Natural killer cell (primary cell): ENCODE data around the gene SLC26A8. TPM values are rescaled to one million over a fixed set of nuclear protein-coding genes. Genes with fewer than 3 reads are reported as not detected.

Source experiments
- ATAC-seq, 3 donors: fragments of 150-1000 bp in 2 of 3; fragments of 200-7000 bp in 1 of 3; cut with Tn5 transposase; 1 replicate in 1 of 3; 2 replicates in 2 of 3; pipeline ENCODE4 v1.10.0; 2021; ENCODE audit warnings: mild to moderate bottlenecking in 2 of 3, moderate library complexity in 2 of 3
- DNase-seq, 2 donors: peaks; one replicate each; pipeline versions ENCODE4 v3.0.0 to v3.0.0-alpha.2; 2013 to 2021; ENCODE audit warnings: mixed read lengths in 1 of 2
- H3K27ac ChIP-seq: one replicate; pipeline ENCODE4 v1.5.1; 2013; ENCODE audit warnings: mild to moderate bottlenecking, low read length
- H3K27me3 ChIP-seq: one replicate; pipeline ENCODE4 v1.6.1; 2013; ENCODE audit warnings: low read length; ENCODE audit not compliant: control insufficient read depth, insufficient read depth
- H3K36me3 ChIP-seq: one replicate; pipeline ENCODE4 v1.6.1; 2013; ENCODE audit warnings: low read length; ENCODE audit not compliant: control insufficient read depth, insufficient read depth
- H3K4me1 ChIP-seq: one replicate; pipeline ENCODE4 v1.6.1; 2013; ENCODE audit warnings: low read length; ENCODE audit not compliant: control insufficient read depth, insufficient read depth
- H3K4me3 ChIP-seq: one replicate; pipeline ENCODE4 v1.5.1; 2013; ENCODE audit warnings: low read length
- H3K9me3 ChIP-seq: one replicate; pipeline ENCODE4 v1.6.1; 2013; ENCODE audit warnings: low read length; ENCODE audit not compliant: control insufficient read depth, insufficient read depth
- H3K27ac Mint-ChIP-seq, 2 donors: one replicate each; pipeline ENCODE4 v1.8.0; 2022; ENCODE audit warnings: mild to moderate bottlenecking in 2 of 2, mixed read lengths in 2 of 2, moderate library complexity in 1 of 2
- H3K27me3 Mint-ChIP-seq, 2 donors: one replicate each; pipeline ENCODE4 v1.8.0; 2022; ENCODE audit warnings: low read depth in 2 of 2, mixed read lengths in 2 of 2
- H3K36me3 Mint-ChIP-seq: one replicate; pipeline ENCODE4 v1.8.0; 2022; ENCODE audit warnings: mixed read lengths
- H3K4me1 Mint-ChIP-seq, 2 donors: one replicate each; pipeline ENCODE4 v1.8.0; 2022; ENCODE audit warnings: mixed read lengths in 2 of 2
- H3K4me3 Mint-ChIP-seq: one replicate; pipeline ENCODE4 v1.8.0; 2022; ENCODE audit warnings: mild to moderate bottlenecking, moderate library complexity, mixed read lengths
- H3K9me3 Mint-ChIP-seq, 2 donors: one replicate each; pipeline ENCODE4 v1.8.0; 2022; ENCODE audit warnings: mixed read lengths in 2 of 2
- CTCF ChIP-seq: fragments of 200-600 bp; IDR thresholded peaks from one replicate; pipeline ENCODE4 v1.8.0; 2022; ENCODE audit warnings: antibody characterized with exemption
- WGBS: methylation state at CpG from one replicate; pipeline ENCODE4 v1.1.7; 2013; ENCODE audit warnings: missing lambda C conversion rate; ENCODE audit not compliant: insufficient coverage; 5-methylcytosine and 5-hydroxymethylcytosine counted together
- intact Hi-C: fragments of 100-400 bp; cut with micrococcal nuclease; formaldehyde crosslinking; loops from one replicate; pipeline ENCODE4 v1.14.2; 2022
- total RNA-seq, 4 donors: library from RNA; stranded (reverse); fragments of 120-200 nt in 1 of 4; gene quantifications; one replicate each; pipeline versions ENCODE4 v1.2.3 to v1.2.4, GENCODE V29; 2013 to 2022

The SLC26A8 gene
- total RNA-seq, 3 donors from 2014 or later (not counting 1 experiment from before 2014, with no cell fraction given) = 0.93 TPM; not detected in 2

- TF ChIP-seq CTCF = no peak
- WGBS = 81% methylated on average over 2 of the region's 2 CpGs
- no peaks in the 10 kb centered on the region for H3K36me3 ChIP-seq
- DNase-seq = no peak
- no peaks in the 10 kb centered on the region for H3K4me1 Mint-ChIP-seq
- no peaks in the 10 kb centered on the region for H3K9me3 Mint-ChIP-seq
- H3K36me3 Mint-ChIP-seq = no peaks in the 10 kb centered on the region
- no peak overlapping the region for H3K4me3 ChIP-seq
- no peaks in the 10 kb centered on the region for H3K9me3 ChIP-seq
- H3K27me3 ChIP-seq = no peaks in the 10 kb centered on the region
- H3K27ac Mint-ChIP-seq = no peak overlapping the region
- intact Hi-C loops = no loop called here
- no peaks in the 10 kb centered on the region for H3K4me1 ChIP-seq
- no peak for ATAC-seq
- no peak overlapping the region for H3K27ac ChIP-seq
- no peak overlapping the region for H3K4me3 Mint-ChIP-seq
- H3K27me3 Mint-ChIP-seq = peaks cover 16 to 20% of the 10 kb centered on the region in 2 donors
Measured at GRCh38 chr6:35960187-35960586, 64.3 kb downstream of the SLC26A8 start.

- Histone ChIP-seq H3K27me3 (no peaks in the 10 kb centered on the region), H3K27ac (no peak overlapping the region), H3K4me3 (no peak overlapping the region), H3K36me3 (no peaks in the 10 kb centered on the region), H3K4me1 (no peaks in the 10 kb centered on the region), H3K9me3 (no peaks in the 10 kb centered on the region)
- Mint-ChIP-seq H3K4me3 (no peak overlapping the region), H3K27ac (no peak overlapping the region), H3K9me3 (no peaks in the 10 kb centered on the region), H3K36me3 (no peaks in the 10 kb centered on the region), H3K27me3 (peaks cover 10 to 28% of the 10 kb centered on the region in 2 donors), H3K4me1 (no peaks in the 10 kb centered on the region)
- no peak for ATAC-seq
- peak in 1 of 2 donors; percentile 22 for DNase-seq
- WGBS = 78% methylated on average over 4 of the region's 4 CpGs
- intact Hi-C loops = no loop called here
- no peak for TF ChIP-seq CTCF
Measured at GRCh38 chr6:35955970-35956369, 68.5 kb downstream of the SLC26A8 start.

GRCh38 chr6:35955521-35955920 is 68.9 kb downstream of the SLC26A8 start:
- ATAC-seq (no peak), DNase-seq (no peak)
- H3K27me3 Mint-ChIP-seq = peaks cover 10 to 28% of the 10 kb centered on the region in 2 donors
- Histone ChIP-seq H3K27ac (no peak overlapping the region), H3K4me3 (no peak overlapping the region), H3K4me1 (no peaks in the 10 kb centered on the region), H3K27me3 (no peaks in the 10 kb centered on the region), H3K9me3 (no peaks in the 10 kb centered on the region), H3K36me3 (no peaks in the 10 kb centered on the region)
- no peaks in the 10 kb centered on the region for H3K36me3 Mint-ChIP-seq
- no peak for TF ChIP-seq CTCF
- intact Hi-C loops = no loop called here
- whole genome bisulfite sequencing = 90% methylated on average over 5 of the region's 5 CpGs
- no peak overlapping the region for H3K27ac Mint-ChIP-seq
- H3K4me1 Mint-ChIP-seq = no peaks in the 10 kb centered on the region
- no peaks in the 10 kb centered on the region for H3K9me3 Mint-ChIP-seq
- no peak overlapping the region for H3K4me3 Mint-ChIP-seq

- H3K27ac ChIP-seq = no peak overlapping the region
- H3K4me3 Mint-ChIP-seq = no peak overlapping the region
- no peaks in the 10 kb centered on the region for H3K4me1 Mint-ChIP-seq
- no peak for TF ChIP-seq CTCF
- no peaks in the 10 kb centered on the region for H3K36me3 ChIP-seq
- intact Hi-C loops = no loop called here
- no peaks in the 10 kb centered on the region for H3K36me3 Mint-ChIP-seq
- no peaks in the 10 kb centered on the region for H3K4me1 ChIP-seq
- no peak overlapping the region for H3K4me3 ChIP-seq
- no peak for DNase-seq
- H3K9me3 ChIP-seq = no peaks in the 10 kb centered on the region
- 91% methylated on average over 4 of the region's 8 CpGs for WGBS
- peaks cover 8 to 24% of the 10 kb centered on the region in 2 donors for H3K27me3 Mint-ChIP-seq
- H3K27ac Mint-ChIP-seq = no peak overlapping the region
- H3K9me3 Mint-ChIP-seq = no peaks in the 10 kb centered on the region
- no peaks in the 10 kb centered on the region for H3K27me3 ChIP-seq
- no peak for ATAC-seq
Measured at GRCh38 chr6:35955071-35955470, 69.4 kb downstream of the SLC26A8 start.
